HFFc6 (cell line): ENCODE data around the gene MMP2. TPM values are rescaled to one million over a fixed set of nuclear protein-coding genes. Genes with fewer than 3 reads are reported as not detected.
A peak's percentile ranks its signal among the peaks of the same experiment; 100 is the strongest.

ENCODE experiments used
- DNase-seq: peaks from one replicate; pipeline ENCODE4 v3.0.0-alpha.2; 2018
- H3K27ac Mint-ChIP-seq: 2 replicates; pipeline ENCODE4 v1.8.0; 2020; ENCODE audit warnings: mild to moderate bottlenecking, mixed read lengths
- H3K27me3 Mint-ChIP-seq: 2 replicates; pipeline ENCODE4 v1.8.0; 2021; ENCODE audit warnings: mild to moderate bottlenecking, moderate library complexity, mixed read lengths; ENCODE audit not compliant: insufficient read depth
- H3K36me3 Mint-ChIP-seq: 2 replicates; pipeline ENCODE4 v1.8.0; 2021; ENCODE audit warnings: low read depth, mixed read lengths
- H3K4me1 Mint-ChIP-seq: 2 replicates; pipeline ENCODE4 v1.8.0; 2020; ENCODE audit warnings: low read depth, mixed read lengths
- H3K4me3 Mint-ChIP-seq: 2 replicates; pipeline ENCODE4 v1.8.0; 2020; ENCODE audit warnings: mild to moderate bottlenecking, moderate library complexity, mixed read lengths
- H3K9me3 Mint-ChIP-seq: 2 replicates; pipeline ENCODE4 v1.8.0; 2020; ENCODE audit warnings: mild to moderate bottlenecking, mixed read lengths
- CTCF ChIP-seq: fragments of 200-600 bp; sonication (generic); IDR thresholded peaks from 2 replicates; pipeline ENCODE4 v1.5.0; 2021; ENCODE audit warnings: antibody characterized with exemption, mild to moderate bottlenecking
- total RNA-seq, 6 experiments: library from RNA; stranded (reverse); fragmentation: NEBNext Ultra II Directional; extraction: Animal tissue kit (Norgen Biotek cat#: 25700); gene quantifications; 2 replicates in 1 of 6; 3 replicates in 5 of 6; pipeline ENCODE4 v1.2.3, GENCODE V29; 2021

MMP2 gene
- total RNA-seq, 6 experiments from 2014 or later = 446 to 563 (median 511) TPM

- Mint-ChIP-seq H3K4me3 (no peak overlapping the region), H3K4me1 (peaks cover 54% of the 10 kb centered on the region), H3K27me3 (no peaks in the 10 kb centered on the region; the same call in 1 of the 2 replicates), H3K36me3 (peaks cover 41% of the 10 kb centered on the region), H3K27ac (peak overlapping the region; percentile 51; the same call in 1 of the 2 replicates), H3K9me3 (no peaks in the 10 kb centered on the region)
- DNase-seq = no peak
- TF ChIP-seq CTCF = no peak
Observed at GRCh38 chr16:55503726-55504550, 24.9 kb downstream of the MMP2 start.

- no peak for DNase-seq
- peaks cover 4% of the 10 kb centered on the region; the same call in 1 of the 2 replicates for H3K27me3 Mint-ChIP-seq
- H3K27ac Mint-ChIP-seq = no peak overlapping the region
- H3K4me1 Mint-ChIP-seq = peaks cover 49% of the 10 kb centered on the region
- no peaks in the 10 kb centered on the region for H3K9me3 Mint-ChIP-seq
- H3K4me3 Mint-ChIP-seq = no peak overlapping the region
- no peak for TF ChIP-seq CTCF
- H3K36me3 Mint-ChIP-seq = peaks cover 37% of the 10 kb centered on the region
Observed at GRCh38 chr16:55505333-55506015, 26.5 kb downstream of the MMP2 start.

GRCh38 chr16:55506083-55506482 is 27.1 kb downstream of the MMP2 start:
- DNase-seq = no peak
- no peak overlapping the region for H3K27ac Mint-ChIP-seq
- no peaks in the 10 kb centered on the region for H3K9me3 Mint-ChIP-seq
- peaks cover 48% of the 10 kb centered on the region for H3K4me1 Mint-ChIP-seq
- TF ChIP-seq CTCF = no peak
- peaks cover 4% of the 10 kb centered on the region; the same call in 1 of the 2 replicates for H3K27me3 Mint-ChIP-seq
- no peak overlapping the region for H3K4me3 Mint-ChIP-seq
- peaks cover 33% of the 10 kb centered on the region for H3K36me3 Mint-ChIP-seq

GRCh38 chr16:55506708-55507107 is 27.7 kb downstream of the MMP2 start:
- H3K4me1 Mint-ChIP-seq = peaks cover 42% of the 10 kb centered on the region
- H3K27me3 Mint-ChIP-seq = peaks cover 4% of the 10 kb centered on the region; the same call in 1 of the 2 replicates
- no peak for TF ChIP-seq CTCF
- no peak overlapping the region for H3K4me3 Mint-ChIP-seq
- H3K36me3 Mint-ChIP-seq = peaks cover 29% of the 10 kb centered on the region
- no peaks in the 10 kb centered on the region for H3K9me3 Mint-ChIP-seq
- DNase-seq = no peak
- no peak overlapping the region for H3K27ac Mint-ChIP-seq

- peaks cover 13% of the 10 kb centered on the region for H3K9me3 Mint-ChIP-seq
- peaks cover 42% of the 10 kb centered on the region for H3K36me3 Mint-ChIP-seq
- no peak for TF ChIP-seq CTCF
- H3K4me1 Mint-ChIP-seq = peaks cover 32% of the 10 kb centered on the region
- H3K4me3 Mint-ChIP-seq = peak overlapping the region; percentile 89
- peak overlapping the region; percentile 79 for H3K27ac Mint-ChIP-seq
- peaks cover 4% of the 10 kb centered on the region; the same call in 1 of the 2 replicates for H3K27me3 Mint-ChIP-seq
- no peak for DNase-seq
Observed at GRCh38 chr16:55508271-55508921, 29.4 kb downstream of the MMP2 start.
